GM06990 (cell line): ENCODE data around the gene GRAMD4.
"Not testable (repeated sequence)": the region's sequence is repeated elsewhere in the genome, so short reads cannot be mapped to it uniquely, and the experiment has no call there.

Source experiments
- DNase-seq: peaks from one replicate; pipeline ENCODE4 v3.0.0-alpha.2; 2011; ENCODE audit not compliant: insufficient read length; ENCODE audit errors: extremely low read depth
- H3K27me3 ChIP-seq: replicated peaks from 2 replicates; pipeline ENCODE4 v1.6.0; 2011; ENCODE audit warnings: low read length; ENCODE audit not compliant: control insufficient read depth, insufficient read depth
- H3K36me3 ChIP-seq: 2 replicates; pipeline ENCODE4 v1.5.1; 2011; ENCODE audit warnings: low read length; ENCODE audit not compliant: control insufficient read depth, insufficient read depth
- H3K4me3 ChIP-seq: replicated peaks from 2 replicates; pipeline ENCODE4 v1.5.1; 2011; ENCODE audit warnings: low read depth, mild to moderate bottlenecking, control low read depth, low read length
- CTCF ChIP-seq: IDR thresholded peaks from 2 replicates; pipeline ENCODE4 v1.5.1; 2011; ENCODE audit warnings: low read length, control low read depth, mild to moderate bottlenecking, inconsistent platforms; ENCODE audit not compliant: insufficient read depth, poor library complexity, severe bottlenecking

The GRAMD4 gene

GRCh38 chr22:46641811-46642266 is 21.7 kb downstream of the GRAMD4 start:
- H3K36me3 ChIP-seq, result no peaks in the 10 kb centered on the region
- no peak for DNase-seq
- TF ChIP-seq CTCF, result no peak
- no peaks in the 10 kb centered on the region for H3K27me3 ChIP-seq
- no peak overlapping the region for H3K4me3 ChIP-seq

DNA sequence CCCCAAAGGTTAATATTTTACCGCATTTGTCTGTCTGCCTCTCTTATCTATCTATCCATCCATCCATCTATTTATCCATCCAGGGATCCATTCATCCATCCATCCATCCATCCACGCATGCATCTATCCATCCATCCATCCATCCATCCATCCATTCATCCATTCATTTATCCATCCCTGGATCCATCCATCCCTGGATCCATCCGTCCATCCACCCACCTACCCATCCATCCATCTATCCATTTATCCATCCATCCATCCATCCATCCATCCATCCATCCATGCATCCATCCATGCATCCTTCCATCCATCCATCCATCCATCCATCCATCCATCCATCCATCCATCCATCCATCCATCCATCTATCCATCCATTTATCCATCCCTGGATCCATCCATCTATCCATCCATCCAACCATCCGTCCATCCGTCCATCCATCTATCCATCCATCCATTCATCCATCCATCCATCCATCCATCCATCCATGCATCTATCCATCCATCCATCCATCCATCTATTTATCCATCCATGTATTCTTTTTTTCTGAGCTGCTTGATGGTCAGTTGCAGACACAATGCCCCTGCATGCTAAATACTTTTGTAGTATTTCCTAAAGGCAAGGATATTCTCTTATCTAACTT is 22.8 kb downstream of the GRAMD4 start:
- not testable (repeated sequence) for DNase-seq, H3K4me3 ChIP-seq, H3K36me3 ChIP-seq, H3K27me3 ChIP-seq

DNA sequence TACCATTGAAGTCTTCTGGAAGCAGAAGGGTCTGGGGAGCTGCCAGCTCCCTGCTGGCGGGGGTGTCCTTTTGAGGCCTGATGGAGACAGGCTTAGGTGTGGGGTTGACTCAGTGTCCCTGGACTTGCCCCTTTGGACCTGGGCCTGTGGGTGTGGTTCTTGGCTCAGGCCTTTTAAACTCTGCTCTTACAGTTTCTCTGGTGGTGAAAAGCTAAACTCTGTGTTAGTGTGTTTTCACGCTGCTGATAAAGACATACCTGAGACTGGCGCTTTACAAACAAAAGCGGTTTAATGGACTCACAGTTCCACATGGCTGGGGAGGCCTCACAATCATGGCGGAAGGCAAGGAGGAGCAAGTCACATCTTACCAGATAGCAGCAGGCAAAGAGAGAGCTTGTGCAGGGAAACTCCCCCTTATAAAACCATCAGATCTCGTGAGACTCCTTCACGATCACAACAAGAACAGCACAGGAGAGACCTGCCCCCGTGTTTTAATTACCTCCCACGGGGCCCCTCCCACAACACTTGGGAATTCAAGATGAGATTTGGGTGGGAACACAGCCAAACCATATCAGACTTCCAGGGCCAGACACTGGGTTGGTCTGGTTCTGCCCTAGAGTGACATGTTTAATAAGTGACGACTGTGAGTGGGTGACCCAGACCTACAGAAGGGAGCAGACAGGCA is 26.5 kb downstream of the GRAMD4 start:
- DNase-seq, result no peak
- Histone ChIP-seq H3K36me3 (no peaks in the 10 kb centered on the region), H3K27me3 (no peaks in the 10 kb centered on the region), H3K4me3 (no peak overlapping the region)
- no peak for TF ChIP-seq CTCF

DNA sequence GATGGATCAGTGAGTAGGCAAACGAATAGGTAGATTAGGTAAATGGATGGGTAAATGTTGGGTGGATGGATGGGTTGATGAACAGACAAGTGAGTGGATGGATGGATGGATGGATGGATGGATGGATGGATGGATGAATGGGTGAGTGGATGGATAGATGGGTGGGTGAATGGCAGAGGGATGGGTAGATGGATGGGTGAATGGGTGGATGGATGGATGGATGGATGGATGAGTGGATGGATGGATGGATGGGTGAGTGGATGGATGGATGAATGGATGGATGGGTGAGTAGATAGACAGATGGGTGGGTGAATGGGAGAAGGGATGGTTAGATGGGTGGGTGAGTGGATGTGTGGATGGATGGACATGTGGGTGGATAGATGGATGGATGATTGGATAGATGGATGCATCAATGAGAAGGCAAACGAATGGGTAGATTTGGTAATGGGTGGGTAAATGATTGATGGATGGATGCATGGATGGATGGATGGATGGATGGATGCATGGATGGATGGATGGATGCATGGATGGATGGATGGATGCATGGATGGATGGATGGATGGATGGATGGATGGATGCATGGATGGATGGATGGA is 28.1 kb downstream of the GRAMD4 start:
- not testable (repeated sequence) for H3K36me3 ChIP-seq, H3K27me3 ChIP-seq, DNase-seq, H3K4me3 ChIP-seq

DNA sequence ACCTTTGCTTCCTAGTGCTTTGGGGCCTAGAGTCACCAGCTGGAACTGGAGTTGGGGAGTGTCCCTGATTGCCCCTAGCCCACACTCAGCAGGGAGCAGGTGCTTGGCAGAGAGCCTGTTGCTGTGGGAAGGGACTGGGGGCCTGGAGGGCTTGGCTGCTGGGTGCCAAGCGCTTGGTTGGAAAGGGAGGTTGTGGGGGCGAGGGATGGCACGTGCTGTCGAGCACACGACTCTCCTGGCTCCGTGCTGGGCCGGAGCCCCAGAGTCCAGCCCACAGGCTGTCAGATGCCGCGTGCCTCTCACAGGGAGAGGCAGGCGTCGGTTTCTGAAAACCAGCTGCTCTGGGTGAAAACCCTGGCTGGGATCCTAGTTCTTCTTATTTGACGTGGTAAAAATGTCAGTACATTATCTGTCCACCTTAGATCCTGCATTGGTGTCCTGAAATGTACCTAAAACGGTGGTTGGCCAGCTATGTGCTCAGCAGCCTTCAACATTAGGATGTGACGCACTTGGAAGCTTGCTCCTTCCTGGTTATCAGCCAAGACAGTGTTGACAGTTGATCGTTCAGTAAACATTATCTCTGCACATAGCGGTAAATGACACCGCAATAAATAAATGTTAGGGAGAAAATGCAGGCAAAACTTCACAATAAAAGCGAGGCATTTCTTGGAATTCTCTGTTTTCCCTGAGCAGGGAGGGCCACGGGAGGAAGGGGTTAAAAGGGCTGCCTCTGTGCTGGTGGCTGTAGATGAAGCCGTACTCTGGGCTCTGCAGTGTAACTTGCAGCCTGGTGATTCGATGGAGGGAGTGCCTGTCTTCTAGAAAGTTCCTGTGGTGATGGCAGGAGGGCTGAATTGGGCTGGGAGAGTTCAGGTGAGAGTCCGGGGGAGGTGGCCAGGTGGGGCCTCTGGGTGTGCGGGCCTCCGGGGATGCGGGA is 29.2 kb downstream of the GRAMD4 start:
- no peak for DNase-seq
- TF ChIP-seq CTCF, result no peak
- Histone ChIP-seq H3K36me3 (no peaks in the 10 kb centered on the region), H3K27me3 (no peaks in the 10 kb centered on the region), H3K4me3 (no peak overlapping the region)

GRCh38 chr22:46650078-46650810 is 30.1 kb downstream of the GRAMD4 start:
- Histone ChIP-seq H3K27me3 (no peaks in the 10 kb centered on the region), H3K36me3 (no peaks in the 10 kb centered on the region), H3K4me3 (no peak overlapping the region)
- no peak for DNase-seq
- TF ChIP-seq CTCF, result no peak
